ENCODE results near the gene DPF3. TPM values are rescaled to one million over a fixed set of nuclear protein-coding genes. Genes with fewer than 3 reads are reported as not detected.
A peak's percentile ranks its signal among the peaks of the same experiment; 100 is the strongest.

DPF3 gene
- total and polyA plus RNA-seq, 7 experiments from 2014 or later, result 0.07 to 5.5 (median 0.57) TPM; not detected in 1

- no peak overlapping the region for H3K4me3 Mint-ChIP-seq
- Histone ChIP-seq H3K4me3 (ENCODE audit: low read length) (no peak overlapping the region), H3K4me1 (ENCODE audit: control insufficient read depth in 2 of 2, insufficient read depth in 2 of 2, low read length in 2 of 2) (no peaks in the 10 kb centered on the region), H3K27me3 (ENCODE audit: control insufficient read depth in 2 of 2, insufficient read depth in 2 of 2, low read length in 2 of 2) (peaks cover 0 to 4% of the 10 kb centered on the region in 2 donors), H3K9me3 (ENCODE audit: control insufficient read depth in 2 of 3, low read length in 3 of 3) (no peaks in the 10 kb centered on the region), H3K27ac (ENCODE audit: low read depth, low read length) (no peak overlapping the region), H3K36me3 (ENCODE audit: control insufficient read depth in 2 of 3, insufficient read depth in 3 of 3, low read length in 3 of 3) (no peaks in the 10 kb centered on the region)
- H3K27me3 Mint-ChIP-seq, result peaks cover under 1 to 30% (median 8%) of the 10 kb centered on the region in 5 donors
- H3K36me3 Mint-ChIP-seq, result no peaks in the 10 kb centered on the region
- H3K27ac Mint-ChIP-seq, result no peak overlapping the region
- H3K9me3 Mint-ChIP-seq, result peaks cover 0 to 11% (median 4%) of the 10 kb centered on the region in 11 donors
- H3K4me1 Mint-ChIP-seq, result peaks cover 0 to 5% (median 0%) of the 10 kb centered on the region in 7 donors
- ATAC-seq, result no peak
- intact Hi-C loops (cut with micrococcal nuclease), result no loop called here
- POLR2A ChIA-PET, result no interaction called here
- DNase-seq, result no peak
- CTCF ChIA-PET, result no interaction called here
Observed at GRCh38 chr14:72621387-72622065, 272.4 kb downstream of the DPF3 start.

- H3K36me3 Mint-ChIP-seq, result no peaks in the 10 kb centered on the region
- no peak for ATAC-seq
- POLR2A ChIA-PET, result no interaction called here
- no peak for DNase-seq
- no peak overlapping the region for H3K4me3 Mint-ChIP-seq
- Histone ChIP-seq H3K9me3 (ENCODE audit: control insufficient read depth in 2 of 3, low read length in 3 of 3) (no peaks in the 10 kb centered on the region), H3K27me3 (ENCODE audit: control insufficient read depth in 2 of 2, insufficient read depth in 2 of 2, low read length in 2 of 2) (peaks cover 0 to 3% of the 10 kb centered on the region in 2 donors), H3K4me3 (ENCODE audit: low read length) (no peak overlapping the region), H3K27ac (ENCODE audit: low read depth, low read length) (no peak overlapping the region), H3K36me3 (ENCODE audit: control insufficient read depth in 2 of 3, insufficient read depth in 3 of 3, low read length in 3 of 3) (no peaks in the 10 kb centered on the region), H3K4me1 (ENCODE audit: control insufficient read depth in 2 of 2, insufficient read depth in 2 of 2, low read length in 2 of 2) (no peaks in the 10 kb centered on the region)
- H3K27me3 Mint-ChIP-seq, result peaks cover 0 to 30% (median 5%) of the 10 kb centered on the region in 5 donors
- intact Hi-C loops (cut with micrococcal nuclease), result no loop called here
- H3K9me3 Mint-ChIP-seq, result peaks cover 0 to 10% (median 1%) of the 10 kb centered on the region in 11 donors
- peaks cover 0 to 5% (median 0%) of the 10 kb centered on the region in 7 donors for H3K4me1 Mint-ChIP-seq
- no peak overlapping the region for H3K27ac Mint-ChIP-seq
- CTCF ChIA-PET, result no interaction called here
Observed at GRCh38 chr14:72619881-72620280, 274.0 kb downstream of the DPF3 start.

- intact Hi-C loops (cut with micrococcal nuclease), result no loop called here
- Histone ChIP-seq H3K36me3 (ENCODE audit: control insufficient read depth in 2 of 3, insufficient read depth in 3 of 3, low read length in 3 of 3) (no peaks in the 10 kb centered on the region), H3K4me3 (ENCODE audit: low read length) (no peak overlapping the region), H3K27ac (ENCODE audit: low read depth, low read length) (no peak overlapping the region), H3K4me1 (ENCODE audit: control insufficient read depth in 2 of 2, insufficient read depth in 2 of 2, low read length in 2 of 2) (no peaks in the 10 kb centered on the region), H3K27me3 (ENCODE audit: control insufficient read depth in 2 of 2, insufficient read depth in 2 of 2, low read length in 2 of 2) (no peaks in the 10 kb centered on the region), H3K9me3 (ENCODE audit: control insufficient read depth in 2 of 3, low read length in 3 of 3) (no peaks in the 10 kb centered on the region)
- peak in 1 of 9 donors; percentile 3 for DNase-seq
- H3K9me3 Mint-ChIP-seq, result peaks cover 0 to 10% (median 0%) of the 10 kb centered on the region in 11 donors
- CTCF ChIA-PET, result no interaction called here
- peaks cover 0 to 5% (median 0%) of the 10 kb centered on the region in 7 donors for H3K4me1 Mint-ChIP-seq
- H3K36me3 Mint-ChIP-seq, result no peaks in the 10 kb centered on the region
- POLR2A ChIA-PET, result no interaction called here
- H3K27me3 Mint-ChIP-seq, result peaks cover 0 to 27% (median 5%) of the 10 kb centered on the region in 5 donors
- no peak for ATAC-seq
- no peak overlapping the region for H3K27ac Mint-ChIP-seq
- no peak overlapping the region for H3K4me3 Mint-ChIP-seq
Observed at GRCh38 chr14:72619111-72619571, 274.8 kb downstream of the DPF3 start.

- Histone ChIP-seq H3K36me3 (ENCODE audit: control insufficient read depth in 2 of 3, insufficient read depth in 3 of 3, low read length in 3 of 3) (no peaks in the 10 kb centered on the region), H3K27me3 (ENCODE audit: control insufficient read depth in 2 of 2, insufficient read depth in 2 of 2, low read length in 2 of 2) (no peaks in the 10 kb centered on the region), H3K4me1 (ENCODE audit: control insufficient read depth in 2 of 2, insufficient read depth in 2 of 2, low read length in 2 of 2) (no peaks in the 10 kb centered on the region), H3K9me3 (ENCODE audit: control insufficient read depth in 2 of 3, low read length in 3 of 3) (no peaks in the 10 kb centered on the region), H3K27ac (ENCODE audit: low read depth, low read length) (no peak overlapping the region), H3K4me3 (ENCODE audit: low read length) (no peak overlapping the region)
- no peaks in the 10 kb centered on the region for H3K36me3 Mint-ChIP-seq
- ChIA-PET CTCF (no interaction called here), POLR2A (no interaction called here)
- peaks cover 0 to 10% (median 0%) of the 10 kb centered on the region in 11 donors for H3K9me3 Mint-ChIP-seq
- no peak overlapping the region for H3K4me3 Mint-ChIP-seq
- peaks cover 0 to 24% (median 5%) of the 10 kb centered on the region in 5 donors for H3K27me3 Mint-ChIP-seq
- no peak overlapping the region for H3K27ac Mint-ChIP-seq
- peaks cover 0 to 5% (median 0%) of the 10 kb centered on the region in 7 donors for H3K4me1 Mint-ChIP-seq
- intact Hi-C loops (cut with micrococcal nuclease), result no loop called here
- DNase-seq (peak in 1 of 9 donors; percentile 8), ATAC-seq (no peak)
Observed at GRCh38 chr14:72618424-72618823, 275.5 kb downstream of the DPF3 start.

GRCh38 chr14:72617391-72618031, 276.4 kb downstream of the DPF3 start:
- no peak overlapping the region for H3K27ac Mint-ChIP-seq
- no peaks in the 10 kb centered on the region for H3K36me3 ChIP-seq (ENCODE audit: control insufficient read depth in 2 of 3, insufficient read depth in 3 of 3, low read length in 3 of 3)
- H3K4me3 Mint-ChIP-seq, result no peak overlapping the region
- peaks cover 0 to 3% (median 0%) of the 10 kb centered on the region in 5 donors for H3K36me3 Mint-ChIP-seq
- ATAC-seq (no peak), DNase-seq (peak in 1 of 9 donors; percentile 12)
- H3K9me3 ChIP-seq (ENCODE audit: control insufficient read depth in 2 of 3, low read length in 3 of 3), result no peaks in the 10 kb centered on the region
- intact Hi-C loops (cut with micrococcal nuclease), result no loop called here
- no peak overlapping the region for H3K27ac ChIP-seq (ENCODE audit: low read depth, low read length)
- peaks cover 2 to 18% (median 5%) of the 10 kb centered on the region in 5 donors for H3K27me3 Mint-ChIP-seq
- CTCF ChIA-PET, result no interaction called here
- no peaks in the 10 kb centered on the region for H3K27me3 ChIP-seq (ENCODE audit: control insufficient read depth in 2 of 2, insufficient read depth in 2 of 2, low read length in 2 of 2)
- peaks cover 0 to 5% (median 0%) of the 10 kb centered on the region in 7 donors for H3K4me1 Mint-ChIP-seq
- POLR2A ChIA-PET, result no interaction called here
- H3K4me3 ChIP-seq (ENCODE audit: low read length), result no peak overlapping the region
- H3K9me3 Mint-ChIP-seq, result peaks cover 0 to 4% (median 0%) of the 10 kb centered on the region in 11 donors
- no peaks in the 10 kb centered on the region for H3K4me1 ChIP-seq (ENCODE audit: control insufficient read depth in 2 of 2, insufficient read depth in 2 of 2, low read length in 2 of 2)

GRCh38 chr14:72616811-72617210, 277.1 kb downstream of the DPF3 start:
- peaks cover 0 to 4% (median 0%) of the 10 kb centered on the region in 11 donors for H3K9me3 Mint-ChIP-seq
- H3K9me3 ChIP-seq (ENCODE audit: control insufficient read depth in 2 of 3, low read length in 3 of 3), result no peaks in the 10 kb centered on the region
- ChIA-PET CTCF (no interaction called here), POLR2A (no interaction called here)
- DNase-seq (peak in 1 of 9 donors; percentile 8), ATAC-seq (no peak)
- H3K4me3 Mint-ChIP-seq, result no peak overlapping the region
- peaks cover 0 to 3% (median 0%) of the 10 kb centered on the region in 5 donors for H3K36me3 Mint-ChIP-seq
- intact Hi-C loops (cut with micrococcal nuclease), result no loop called here
- H3K27ac ChIP-seq (ENCODE audit: low read depth, low read length), result no peak overlapping the region
- no peaks in the 10 kb centered on the region for H3K4me1 ChIP-seq (ENCODE audit: control insufficient read depth in 2 of 2, insufficient read depth in 2 of 2, low read length in 2 of 2)
- no peak overlapping the region for H3K27ac Mint-ChIP-seq
- no peak overlapping the region for H3K4me3 ChIP-seq (ENCODE audit: low read length)
- peaks cover 0 to 5% (median 0%) of the 10 kb centered on the region in 7 donors for H3K4me1 Mint-ChIP-seq
- H3K27me3 ChIP-seq (ENCODE audit: control insufficient read depth in 2 of 2, insufficient read depth in 2 of 2, low read length in 2 of 2), result no peaks in the 10 kb centered on the region
- no peaks in the 10 kb centered on the region for H3K36me3 ChIP-seq (ENCODE audit: control insufficient read depth in 2 of 3, insufficient read depth in 3 of 3, low read length in 3 of 3)
- H3K27me3 Mint-ChIP-seq, result peaks cover 5 to 17% (median 5%) of the 10 kb centered on the region in 5 donors

All from naive thymus-derived CD4-positive, alpha-beta T cell (primary cell).